ENCODE results near the gene PLK1.
A peak's percentile ranks its signal among the peaks of the same experiment; 100 is the strongest.
"Not testable (repeated sequence)": the region's sequence is repeated elsewhere in the genome, so short reads cannot be mapped to it uniquely, and the experiment has no call there.

The PLK1 gene

GRCh38 chr16:23678430-23679273, at the start of gene PLK1:
Gene PLK1 (plus strand): TSS chr16:23678889. CDS start chr16:23678933, 44 bp downstream.
- peak in 56 of 58 donors; percentile 14 to 86 (median 55) for DNase-seq

- no peak for DNase-seq
Observed at GRCh38 chr16:23629516-23629915, 49.2 kb upstream of the PLK1 start.

GRCh38 chr16:23631874-23632273, 46.8 kb upstream of the PLK1 start:
- not testable (repeated sequence) for DNase-seq

GRCh38 chr16:23634461-23635036, 44.1 kb upstream of the PLK1 start:
- no peak for DNase-seq

GRCh38 chr16:23635958-23636357, 42.7 kb upstream of the PLK1 start:
- DNase-seq, result no peak

GRCh38 chr16:23640615-23640930, 38.1 kb upstream of the PLK1 start:
- no peak for DNase-seq

GRCh38 chr16:23640931-23641765, 37.5 kb upstream of the PLK1 start, which contains the start of the genes DCTN5 and PALB2:
Gene DCTN5 (plus strand): TSS chr16:23641466. CDS start chr16:23641543, 77 bp downstream.
Gene PALB2 (minus strand): TSS chr16:23641310. CDS start chr16:23641157, 153 bp downstream.
- DNase-seq, result peak; percentile 67 to 96 (median 90)

- no peak for DNase-seq
Observed at GRCh38 chr16:23642246-23642774, 36.4 kb upstream of the PLK1 start.

GRCh38 chr16:23650674-23651416, 27.8 kb upstream of the PLK1 start:
- peak in 10 of 58 donors; percentile 0 to 20 (median 6) for DNase-seq

- no peak for DNase-seq
Observed at GRCh38 chr16:23651943-23652468, 26.7 kb upstream of the PLK1 start.

- DNase-seq, result no peak
Observed at GRCh38 chr16:23663918-23664317, 14.8 kb upstream of the PLK1 start.

- DNase-seq, result no peak
Observed at GRCh38 chr16:23666571-23667354, 11.9 kb upstream of the PLK1 start.

GRCh38 chr16:23667355-23667659, 11.4 kb upstream of the PLK1 start:
- no peak for DNase-seq

- DNase-seq, result no peak
Observed at GRCh38 chr16:23668225-23668624, 10.5 kb upstream of the PLK1 start.

GRCh38 chr16:23668873-23669272, 9.8 kb upstream of the PLK1 start:
- DNase-seq, result no peak

- peak in 4 of 58 donors; percentile 6 to 23 (median 8) for DNase-seq
Observed at GRCh38 chr16:23670137-23670776, 8.4 kb upstream of the PLK1 start.

- DNase-seq, result peak in 2 of 58 donors; percentile 0 to 3
Observed at GRCh38 chr16:23673971-23674614, 4.6 kb upstream of the PLK1 start.

- peak in 4 of 58 donors; percentile 3 to 14 (median 7) for DNase-seq
Observed at GRCh38 chr16:23676924-23677480, 1.7 kb upstream of the PLK1 start.

Measured in anterior cingulate cortex (tissue), 58 donors.